Activated naive CD8-positive, alpha-beta T cell (primary cell): Measurements from ENCODE around the gene STX8.
A peak's percentile ranks its signal among the peaks of the same experiment; 100 is the strongest.

Experiments
- H3K27ac Mint-ChIP-seq: one replicate; pipeline ENCODE4 v1.8.0; 2021; ENCODE audit warnings: mixed read lengths
- H3K27me3 Mint-ChIP-seq: one replicate; pipeline ENCODE4 v1.8.0; 2021; ENCODE audit warnings: mixed read lengths
- H3K36me3 Mint-ChIP-seq: one replicate; pipeline ENCODE4 v1.8.0; 2021; ENCODE audit warnings: mixed read lengths
- H3K4me1 Mint-ChIP-seq: one replicate; pipeline ENCODE4 v1.8.0; 2021; ENCODE audit warnings: low read depth, mixed read lengths
- H3K4me3 Mint-ChIP-seq: one replicate; pipeline ENCODE4 v1.8.0; 2021; ENCODE audit warnings: mild to moderate bottlenecking, mixed read lengths
- H3K9me3 Mint-ChIP-seq: one replicate; pipeline ENCODE4 v1.8.0; 2021; ENCODE audit warnings: low read depth, mixed read lengths

The STX8 gene

GRCh38 chr17:9287306-9287705 is 288.3 kb downstream of the STX8 start:
- Mint-ChIP-seq H3K27ac (peak overlapping the region; percentile 22), H3K27me3 (no peaks in the 10 kb centered on the region), H3K4me1 (peaks cover 31% of the 10 kb centered on the region)

GRCh38 chr17:9286434-9286833 is 289.2 kb downstream of the STX8 start:
- H3K4me3 Mint-ChIP-seq, result no peak overlapping the region
- peaks cover 2% of the 10 kb centered on the region for H3K36me3 Mint-ChIP-seq
- H3K4me1 Mint-ChIP-seq, result peaks cover 25% of the 10 kb centered on the region
- H3K27me3 Mint-ChIP-seq, result no peaks in the 10 kb centered on the region
- H3K9me3 Mint-ChIP-seq, result no peaks in the 10 kb centered on the region
- H3K27ac Mint-ChIP-seq, result no peak overlapping the region

More at GRCh38 chr17:9287306-9287705, 288.3 kb downstream of the STX8 start:
- Mint-ChIP-seq H3K4me3 (no peak overlapping the region), H3K36me3 (peaks cover 1% of the 10 kb centered on the region), H3K9me3 (no peaks in the 10 kb centered on the region)

DNA sequence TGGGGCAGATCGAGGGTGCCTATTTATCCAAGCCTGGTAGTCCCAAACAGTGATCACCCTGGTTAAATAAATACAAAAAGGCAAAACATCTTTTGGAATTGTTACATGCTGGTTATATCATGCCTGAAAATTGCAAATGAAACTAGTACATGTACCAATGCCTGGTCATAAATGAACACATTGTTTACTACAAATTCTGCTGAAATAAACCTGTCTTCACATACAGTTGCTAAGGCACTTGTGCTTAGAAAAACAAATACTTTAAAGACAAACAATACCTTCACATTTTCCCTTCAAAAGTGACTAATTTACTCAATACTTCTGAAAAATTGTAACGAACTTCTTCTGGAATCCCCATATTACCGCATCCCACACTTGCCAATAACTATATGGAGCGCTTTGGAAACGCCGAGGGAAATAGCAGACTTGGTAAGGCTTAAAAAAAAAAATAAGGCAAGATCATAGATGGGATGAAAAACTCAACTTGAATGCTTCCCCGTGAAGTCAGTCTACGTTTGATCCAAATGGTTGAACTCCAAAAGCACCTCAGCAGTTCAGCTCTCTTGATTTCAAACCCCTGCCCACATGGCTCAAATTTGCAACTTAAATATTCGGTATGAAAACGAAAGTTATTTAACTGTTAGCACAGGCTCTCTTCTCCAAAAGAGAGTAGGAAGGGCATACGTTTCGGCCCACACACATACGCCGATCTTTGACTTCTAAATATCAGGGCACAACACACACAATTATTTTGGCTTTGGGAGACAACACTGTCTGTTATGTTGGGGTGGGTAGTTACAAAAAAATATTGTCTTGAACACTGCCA is 289.8 kb downstream of the STX8 start:
- no peaks in the 10 kb centered on the region for H3K27me3 Mint-ChIP-seq
- H3K36me3 Mint-ChIP-seq, result peaks cover 5% of the 10 kb centered on the region
- peaks cover 23% of the 10 kb centered on the region for H3K4me1 Mint-ChIP-seq
- no peak overlapping the region for H3K4me3 Mint-ChIP-seq
- H3K9me3 Mint-ChIP-seq, result no peaks in the 10 kb centered on the region
- peak overlapping the region; percentile 16 for H3K27ac Mint-ChIP-seq

GRCh38 chr17:9284884-9285283 is 290.7 kb downstream of the STX8 start:
- H3K9me3 Mint-ChIP-seq, result no peaks in the 10 kb centered on the region
- no peaks in the 10 kb centered on the region for H3K27me3 Mint-ChIP-seq
- H3K4me3 Mint-ChIP-seq, result no peak overlapping the region
- peaks cover 14% of the 10 kb centered on the region for H3K4me1 Mint-ChIP-seq
- no peak overlapping the region for H3K27ac Mint-ChIP-seq
- H3K36me3 Mint-ChIP-seq, result peaks cover 5% of the 10 kb centered on the region

DNA sequence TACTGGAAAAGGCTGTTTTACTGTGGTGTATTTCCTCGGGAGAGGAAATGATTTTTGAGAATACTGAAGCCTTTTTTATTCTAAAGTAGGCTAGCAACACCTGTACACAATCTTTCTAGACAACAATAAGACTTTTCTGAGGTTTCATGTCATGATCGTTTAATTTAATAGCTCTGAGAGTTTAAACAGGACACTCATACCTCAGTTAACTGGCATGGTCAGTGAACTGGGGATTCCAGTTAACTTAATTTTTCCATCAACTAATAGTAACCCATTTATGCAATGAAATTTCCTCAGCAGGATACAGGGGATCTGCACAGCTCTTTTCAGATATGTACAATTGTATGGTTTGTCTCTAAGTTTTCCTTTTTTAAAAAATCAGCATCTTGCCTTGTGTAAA is 291.7 kb downstream of the STX8 start:
- H3K9me3 Mint-ChIP-seq, result no peaks in the 10 kb centered on the region
- no peak overlapping the region for H3K4me3 Mint-ChIP-seq
- H3K27me3 Mint-ChIP-seq, result no peaks in the 10 kb centered on the region
- H3K36me3 Mint-ChIP-seq, result peaks cover 5% of the 10 kb centered on the region
- H3K27ac Mint-ChIP-seq, result no peak overlapping the region
- H3K4me1 Mint-ChIP-seq, result peaks cover 4% of the 10 kb centered on the region

GRCh38 chr17:9279893-9280292 is 295.7 kb downstream of the STX8 start:
- Mint-ChIP-seq H3K4me1 (peaks cover 4% of the 10 kb centered on the region), H3K36me3 (peaks cover 12% of the 10 kb centered on the region), H3K9me3 (no peaks in the 10 kb centered on the region), H3K4me3 (no peak overlapping the region), H3K27ac (no peak overlapping the region), H3K27me3 (no peaks in the 10 kb centered on the region)

DNA sequence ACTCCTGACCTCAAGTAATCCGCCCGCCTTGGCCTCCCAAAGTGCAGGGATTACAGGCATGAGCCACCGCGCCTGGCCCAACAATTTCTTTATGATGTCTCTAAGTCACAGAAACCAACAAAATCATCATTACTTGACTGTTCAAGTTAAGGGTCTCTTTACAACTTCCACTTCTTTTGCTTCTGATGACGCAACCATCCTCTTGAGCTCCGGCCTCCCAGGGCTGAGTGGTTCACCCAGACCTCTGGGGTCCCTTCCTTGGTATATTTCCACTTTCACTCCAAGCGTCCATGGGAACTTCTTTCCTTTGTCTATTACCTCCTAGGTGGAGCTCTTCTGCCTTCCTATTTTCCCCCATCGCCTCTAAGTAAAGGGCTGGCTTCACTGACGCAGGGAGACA is 300.6 kb downstream of the STX8 start:
- H3K4me3 Mint-ChIP-seq, result no peak overlapping the region
- H3K9me3 Mint-ChIP-seq, result no peaks in the 10 kb centered on the region
- H3K36me3 Mint-ChIP-seq, result peaks cover 12% of the 10 kb centered on the region
- H3K4me1 Mint-ChIP-seq, result peaks cover 21% of the 10 kb centered on the region
- H3K27me3 Mint-ChIP-seq, result no peaks in the 10 kb centered on the region
- H3K27ac Mint-ChIP-seq, result peak overlapping the region; percentile 64

DNA sequence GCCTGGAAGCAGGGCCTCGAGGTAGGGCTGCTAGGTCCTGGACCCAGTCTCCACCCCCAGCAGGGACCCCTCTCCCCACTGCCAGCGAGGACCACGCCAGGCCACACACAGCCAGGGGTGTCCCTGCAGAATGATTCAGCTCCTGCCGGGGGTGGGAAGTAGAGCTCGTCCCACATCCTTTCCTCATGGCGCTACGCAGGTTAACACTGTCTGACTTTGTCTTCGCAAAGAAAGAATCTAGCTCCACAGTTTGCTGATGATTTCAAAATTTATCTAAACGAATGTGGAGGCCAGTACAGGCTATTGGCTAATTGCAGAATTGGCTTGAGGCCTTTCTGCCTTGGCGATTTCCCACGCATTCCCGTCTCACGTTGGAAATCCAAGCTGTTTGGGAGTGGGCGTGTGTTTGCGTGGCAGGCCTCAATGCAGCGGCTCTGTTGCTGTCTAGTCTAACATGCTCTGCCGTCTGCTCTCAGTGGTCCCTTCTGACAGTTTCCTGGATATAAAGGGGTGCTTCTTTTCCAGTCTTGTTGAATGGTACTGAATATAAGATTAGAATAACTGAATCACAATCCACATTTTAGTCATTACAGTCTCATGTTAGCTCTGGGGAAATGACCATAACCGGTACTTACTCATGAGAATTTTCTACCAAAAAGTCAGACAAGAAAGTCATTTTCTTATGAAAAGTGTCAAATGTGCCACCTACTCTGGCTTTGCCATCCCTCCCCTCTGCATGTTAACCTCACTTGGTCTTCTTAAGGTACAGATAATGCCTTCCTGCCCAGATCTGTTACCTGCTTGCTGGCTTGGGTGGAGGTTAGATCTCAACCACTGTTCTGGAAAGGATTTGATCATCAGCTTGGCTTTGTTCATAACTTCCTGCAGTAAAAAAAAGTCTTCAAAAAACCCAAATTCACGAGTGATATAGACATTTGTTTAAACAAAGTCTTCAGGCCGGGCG is 301.9 kb downstream of the STX8 start:
- H3K27me3 Mint-ChIP-seq, result no peaks in the 10 kb centered on the region
- peak overlapping the region; percentile 60 for H3K4me3 Mint-ChIP-seq
- peaks cover 16% of the 10 kb centered on the region for H3K36me3 Mint-ChIP-seq
- peak overlapping the region; percentile 96 for H3K27ac Mint-ChIP-seq
- no peaks in the 10 kb centered on the region for H3K9me3 Mint-ChIP-seq
- peaks cover 21% of the 10 kb centered on the region for H3K4me1 Mint-ChIP-seq

- Mint-ChIP-seq H3K9me3 (no peaks in the 10 kb centered on the region), H3K36me3 (peaks cover 15% of the 10 kb centered on the region), H3K4me3 (peak overlapping the region; percentile 1), H3K27ac (peak overlapping the region; percentile 50), H3K4me1 (peaks cover 21% of the 10 kb centered on the region), H3K27me3 (no peaks in the 10 kb centered on the region)
Observed at GRCh38 chr17:9272501-9273200, 303.0 kb downstream of the STX8 start.

- Mint-ChIP-seq H3K27me3 (no peaks in the 10 kb centered on the region), H3K4me1 (peaks cover 21% of the 10 kb centered on the region), H3K27ac (no peak overlapping the region), H3K4me3 (no peak overlapping the region), H3K9me3 (no peaks in the 10 kb centered on the region), H3K36me3 (peaks cover 16% of the 10 kb centered on the region)
Observed at GRCh38 chr17:9271989-9272388, 303.6 kb downstream of the STX8 start.

- no peak overlapping the region for H3K4me3 Mint-ChIP-seq
- peaks cover 21% of the 10 kb centered on the region for H3K4me1 Mint-ChIP-seq
- H3K27me3 Mint-ChIP-seq, result no peaks in the 10 kb centered on the region
- H3K27ac Mint-ChIP-seq, result no peak overlapping the region
- H3K36me3 Mint-ChIP-seq, result peaks cover 16% of the 10 kb centered on the region
- no peaks in the 10 kb centered on the region for H3K9me3 Mint-ChIP-seq
Observed at GRCh38 chr17:9270921-9271320, 304.7 kb downstream of the STX8 start.

- Mint-ChIP-seq H3K4me3 (no peak overlapping the region), H3K36me3 (peaks cover 17% of the 10 kb centered on the region), H3K9me3 (no peaks in the 10 kb centered on the region), H3K27me3 (no peaks in the 10 kb centered on the region), H3K27ac (peak overlapping the region; percentile 16), H3K4me1 (peaks cover 17% of the 10 kb centered on the region)
Observed at GRCh38 chr17:9269350-9270035, 306.1 kb downstream of the STX8 start.

GRCh38 chr17:9268546-9268945 is 307.1 kb downstream of the STX8 start:
- H3K27me3 Mint-ChIP-seq, result no peaks in the 10 kb centered on the region
- H3K36me3 Mint-ChIP-seq, result peaks cover 22% of the 10 kb centered on the region
- H3K9me3 Mint-ChIP-seq, result no peaks in the 10 kb centered on the region
- H3K4me1 Mint-ChIP-seq, result peaks cover 8% of the 10 kb centered on the region
- no peak overlapping the region for H3K27ac Mint-ChIP-seq
- H3K4me3 Mint-ChIP-seq, result no peak overlapping the region

DNA sequence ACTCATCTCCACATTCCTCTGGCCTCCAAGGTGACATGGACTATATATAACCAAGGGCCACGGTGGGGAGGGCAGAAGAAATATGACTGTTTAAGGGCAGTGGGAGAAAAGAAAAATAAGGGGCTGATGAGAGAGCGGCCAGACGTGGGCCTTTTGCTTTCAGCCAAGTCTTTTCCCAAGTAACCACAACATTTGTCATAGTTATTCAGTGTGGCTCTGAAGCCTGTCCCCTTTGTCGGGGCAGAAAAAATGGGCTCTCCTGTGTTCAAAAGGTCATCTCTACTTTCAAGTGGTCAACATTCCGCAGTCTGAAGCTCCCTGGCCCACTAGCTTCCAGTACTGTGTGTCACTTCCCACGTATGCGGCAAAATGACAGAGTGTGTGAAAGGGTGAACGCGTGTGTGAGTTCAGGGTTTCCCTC is 308.9 kb downstream of the STX8 start:
- Mint-ChIP-seq H3K4me1 (no peaks in the 10 kb centered on the region), H3K4me3 (no peak overlapping the region), H3K9me3 (no peaks in the 10 kb centered on the region), H3K27ac (no peak overlapping the region), H3K36me3 (peaks cover 18% of the 10 kb centered on the region), H3K27me3 (no peaks in the 10 kb centered on the region)
